ENCODE data around the gene GLP2R.

GLP2R gene

DNA sequence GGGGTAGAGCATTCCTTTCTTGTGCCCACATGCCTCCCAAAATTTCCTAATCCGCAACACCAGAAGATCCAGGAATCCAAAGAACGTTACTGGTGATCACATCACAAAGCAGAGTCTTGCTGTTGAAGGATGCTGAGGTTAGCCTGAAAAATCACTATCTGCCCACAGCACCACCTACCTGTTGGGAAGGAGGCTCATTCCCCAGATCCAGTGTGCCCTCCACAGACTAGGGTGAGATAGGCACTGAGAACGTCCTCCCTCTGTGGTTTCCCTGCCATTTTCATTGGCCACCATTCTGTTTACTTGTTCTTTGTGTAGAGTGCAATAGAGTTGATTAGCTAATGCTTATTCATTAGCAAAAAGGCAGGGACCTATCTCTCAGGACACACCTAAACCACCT lies 49.0 kb downstream of the GLP2R start:
- Histone ChIP-seq H3K27me3 (replicated peaks; ENCODE audit: control insufficient read depth, insufficient read depth, low read length, poor library complexity, severe bottlenecking) (no peaks in the 10 kb centered on the region), H3K4me1 (ENCODE audit: control insufficient read depth, insufficient read depth, low read length, poor library complexity, severe bottlenecking) (no peaks in the 10 kb centered on the region), H3K36me3 (ENCODE audit: control insufficient read depth, insufficient read depth, low read length) (no peaks in the 10 kb centered on the region), H3K27ac (ENCODE audit: insufficient read depth, low read length, poor library complexity, severe bottlenecking) (no peak overlapping the region), H3K9me3 (ENCODE audit: control insufficient read depth, low read length) (no peaks in the 10 kb centered on the region), H3K4me3 (ENCODE audit: insufficient read depth, low read depth, low read length, poor library complexity, severe bottlenecking) (no peak overlapping the region)
- DNase-seq: no peak

DNA sequence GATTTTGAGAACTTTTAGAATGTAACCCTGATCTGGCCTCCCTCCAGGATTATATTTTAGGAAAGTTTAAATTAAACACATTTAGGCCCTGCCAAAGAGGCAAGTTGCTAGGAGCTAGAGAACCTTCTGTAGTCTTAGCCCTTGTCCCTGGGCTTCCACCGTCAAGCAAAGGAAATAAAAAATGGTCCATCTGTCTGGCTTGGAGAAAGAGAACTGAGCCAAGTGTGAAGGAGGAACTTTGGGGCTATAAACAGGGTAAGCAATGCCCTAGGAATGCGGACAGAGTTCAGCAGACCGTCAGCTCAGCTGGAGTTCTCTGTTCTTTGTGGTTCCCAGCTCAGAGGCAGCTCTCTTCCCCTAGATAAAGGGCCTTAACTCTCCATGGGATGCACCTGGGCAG lies 49.7 kb downstream of the GLP2R start:
- Histone ChIP-seq H3K9me3 (ENCODE audit: control insufficient read depth, low read length) (no peaks in the 10 kb centered on the region), H3K4me3 (ENCODE audit: insufficient read depth, low read depth, low read length, poor library complexity, severe bottlenecking) (no peak overlapping the region), H3K4me1 (ENCODE audit: control insufficient read depth, insufficient read depth, low read length, poor library complexity, severe bottlenecking) (no peaks in the 10 kb centered on the region), H3K36me3 (ENCODE audit: control insufficient read depth, insufficient read depth, low read length) (no peaks in the 10 kb centered on the region), H3K27ac (ENCODE audit: insufficient read depth, low read length, poor library complexity, severe bottlenecking) (no peak overlapping the region), H3K27me3 (replicated peaks; ENCODE audit: control insufficient read depth, insufficient read depth, low read length, poor library complexity, severe bottlenecking) (no peaks in the 10 kb centered on the region)
- no peak for DNase-seq

DNA sequence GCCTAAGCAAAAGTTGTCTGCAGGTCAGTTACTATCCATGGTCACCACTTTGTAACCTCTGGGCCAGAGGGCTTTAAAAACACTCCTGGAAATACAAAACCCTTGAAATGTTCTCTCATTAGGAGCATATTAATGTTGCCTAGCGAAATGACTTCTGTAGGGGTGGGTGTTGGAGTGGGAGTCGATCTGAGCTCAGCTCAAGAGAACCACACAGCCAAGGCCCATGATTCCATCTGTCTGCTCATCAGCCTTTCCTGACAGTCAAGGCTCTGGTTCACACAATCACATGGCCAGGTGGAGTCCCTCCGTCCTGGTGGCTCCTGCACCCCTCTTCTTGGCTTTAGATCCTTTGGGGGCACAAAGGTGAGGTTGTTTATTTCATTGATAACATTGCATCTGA lies 52.6 kb downstream of the GLP2R start:
- H3K36me3 ChIP-seq (ENCODE audit: control insufficient read depth, insufficient read depth, low read length): no peaks in the 10 kb centered on the region
- H3K9me3 ChIP-seq (ENCODE audit: control insufficient read depth, low read length): no peaks in the 10 kb centered on the region
- no peak overlapping the region for H3K27ac ChIP-seq (ENCODE audit: insufficient read depth, low read length, poor library complexity, severe bottlenecking)
- H3K27me3 ChIP-seq (replicated peaks; ENCODE audit: control insufficient read depth, insufficient read depth, low read length, poor library complexity, severe bottlenecking): no peaks in the 10 kb centered on the region
- H3K4me3 ChIP-seq (ENCODE audit: insufficient read depth, low read depth, low read length, poor library complexity, severe bottlenecking): no peak overlapping the region
- H3K4me1 ChIP-seq (ENCODE audit: control insufficient read depth, insufficient read depth, low read length, poor library complexity, severe bottlenecking): no peaks in the 10 kb centered on the region
- no peak for DNase-seq

DNA sequence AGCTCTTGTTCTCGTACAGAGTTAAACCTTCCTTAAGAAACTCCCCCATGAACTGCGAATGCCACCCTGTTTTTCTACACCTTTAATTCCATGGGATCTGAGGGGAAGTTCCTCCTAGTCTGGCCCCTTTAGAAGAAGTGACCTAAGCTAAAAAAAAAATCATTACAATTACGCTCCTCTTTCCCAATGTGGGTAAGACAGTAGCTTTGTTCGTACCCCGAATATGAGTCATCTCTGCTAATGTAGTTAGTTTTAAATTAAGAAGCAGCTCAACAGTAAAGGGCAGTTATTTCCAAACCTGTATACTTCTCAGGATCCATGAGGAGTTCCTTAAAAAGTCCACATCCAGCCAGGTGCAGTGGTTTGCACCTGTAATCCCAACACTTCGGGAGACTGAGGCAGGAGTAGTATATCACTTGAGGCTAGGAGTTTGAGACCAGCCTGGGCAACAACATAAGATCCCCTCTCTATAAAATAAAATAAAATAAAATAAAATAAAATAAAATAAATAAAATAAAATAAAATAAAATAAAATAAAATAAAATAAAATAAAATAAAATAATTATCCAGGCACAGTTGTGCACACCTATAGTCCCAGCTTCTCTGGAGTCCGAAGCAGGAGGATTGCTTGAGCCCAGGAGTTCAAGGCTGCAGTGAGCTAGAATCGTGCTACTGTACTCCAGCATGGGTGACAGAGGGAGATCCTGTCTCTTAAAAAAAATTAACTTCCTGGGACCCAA lies 53.2 kb downstream of the GLP2R start:
- H3K27me3 ChIP-seq (replicated peaks; ENCODE audit: control insufficient read depth, insufficient read depth, low read length, poor library complexity, severe bottlenecking): no peaks in the 10 kb centered on the region
- H3K4me3 ChIP-seq (ENCODE audit: insufficient read depth, low read depth, low read length, poor library complexity, severe bottlenecking): no peak overlapping the region
- no peak for DNase-seq
- no peaks in the 10 kb centered on the region for H3K4me1 ChIP-seq (ENCODE audit: control insufficient read depth, insufficient read depth, low read length, poor library complexity, severe bottlenecking)
- no peaks in the 10 kb centered on the region for H3K9me3 ChIP-seq (ENCODE audit: control insufficient read depth, low read length)
- no peak overlapping the region for H3K27ac ChIP-seq (ENCODE audit: insufficient read depth, low read length, poor library complexity, severe bottlenecking)
- H3K36me3 ChIP-seq (ENCODE audit: control insufficient read depth, insufficient read depth, low read length): no peaks in the 10 kb centered on the region

DNA sequence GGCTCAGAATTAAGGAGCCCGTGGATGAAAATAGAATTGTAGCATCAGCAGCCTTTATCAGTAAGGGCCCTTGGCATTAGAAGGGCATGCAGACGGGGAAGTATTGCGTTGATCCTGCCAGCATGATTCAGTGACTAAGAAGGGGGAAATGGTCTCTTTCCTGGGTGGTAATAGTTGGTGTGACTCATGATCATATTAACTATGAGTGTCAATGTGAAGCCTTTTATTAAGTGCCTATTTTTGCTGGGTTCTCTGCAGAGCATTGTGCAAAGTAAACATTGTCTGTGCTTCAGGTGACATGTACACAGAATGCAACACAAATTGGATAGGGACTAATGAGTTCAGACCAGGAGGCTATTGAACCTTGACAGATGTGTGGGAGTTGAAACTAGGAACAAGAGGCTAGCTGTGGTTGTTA lies 54.9 kb downstream of the GLP2R start:
- H3K9me3 ChIP-seq (ENCODE audit: control insufficient read depth, low read length): no peaks in the 10 kb centered on the region
- H3K27me3 ChIP-seq (replicated peaks; ENCODE audit: control insufficient read depth, insufficient read depth, low read length, poor library complexity, severe bottlenecking): no peaks in the 10 kb centered on the region
- H3K36me3 ChIP-seq (ENCODE audit: control insufficient read depth, insufficient read depth, low read length): no peaks in the 10 kb centered on the region
- no peak for DNase-seq
- H3K27ac ChIP-seq (ENCODE audit: insufficient read depth, low read length, poor library complexity, severe bottlenecking): no peak overlapping the region
- no peaks in the 10 kb centered on the region for H3K4me1 ChIP-seq (ENCODE audit: control insufficient read depth, insufficient read depth, low read length, poor library complexity, severe bottlenecking)
- no peak overlapping the region for H3K4me3 ChIP-seq (ENCODE audit: insufficient read depth, low read depth, low read length, poor library complexity, severe bottlenecking)

DNA sequence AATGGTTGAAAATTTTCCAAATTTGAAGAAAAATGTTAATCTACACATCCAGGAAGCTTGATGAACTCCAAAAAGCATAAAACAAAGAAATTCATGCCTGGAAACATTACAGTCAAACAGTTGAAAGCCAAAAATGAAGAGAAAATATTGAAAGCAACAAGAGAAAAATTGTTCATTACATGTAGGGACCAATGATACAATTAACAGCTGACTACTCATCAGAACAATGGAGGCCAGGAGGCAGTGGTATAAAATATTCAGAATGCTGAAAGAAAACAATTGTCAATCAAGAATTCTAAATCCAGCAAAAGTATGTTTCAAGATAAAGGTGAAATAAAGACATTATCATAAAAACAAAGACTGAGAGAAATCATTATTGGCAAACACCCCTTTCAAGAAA lies 57.7 kb downstream of the GLP2R start:
- no peak overlapping the region for H3K27ac ChIP-seq (ENCODE audit: insufficient read depth, low read length, poor library complexity, severe bottlenecking)
- no peaks in the 10 kb centered on the region for H3K4me1 ChIP-seq (ENCODE audit: control insufficient read depth, insufficient read depth, low read length, poor library complexity, severe bottlenecking)
- no peaks in the 10 kb centered on the region for H3K27me3 ChIP-seq (replicated peaks; ENCODE audit: control insufficient read depth, insufficient read depth, low read length, poor library complexity, severe bottlenecking)
- no peaks in the 10 kb centered on the region for H3K36me3 ChIP-seq (ENCODE audit: control insufficient read depth, insufficient read depth, low read length)
- no peaks in the 10 kb centered on the region for H3K9me3 ChIP-seq (ENCODE audit: control insufficient read depth, low read length)
- H3K4me3 ChIP-seq (ENCODE audit: insufficient read depth, low read depth, low read length, poor library complexity, severe bottlenecking): no peak overlapping the region
- no peak for DNase-seq

DNA sequence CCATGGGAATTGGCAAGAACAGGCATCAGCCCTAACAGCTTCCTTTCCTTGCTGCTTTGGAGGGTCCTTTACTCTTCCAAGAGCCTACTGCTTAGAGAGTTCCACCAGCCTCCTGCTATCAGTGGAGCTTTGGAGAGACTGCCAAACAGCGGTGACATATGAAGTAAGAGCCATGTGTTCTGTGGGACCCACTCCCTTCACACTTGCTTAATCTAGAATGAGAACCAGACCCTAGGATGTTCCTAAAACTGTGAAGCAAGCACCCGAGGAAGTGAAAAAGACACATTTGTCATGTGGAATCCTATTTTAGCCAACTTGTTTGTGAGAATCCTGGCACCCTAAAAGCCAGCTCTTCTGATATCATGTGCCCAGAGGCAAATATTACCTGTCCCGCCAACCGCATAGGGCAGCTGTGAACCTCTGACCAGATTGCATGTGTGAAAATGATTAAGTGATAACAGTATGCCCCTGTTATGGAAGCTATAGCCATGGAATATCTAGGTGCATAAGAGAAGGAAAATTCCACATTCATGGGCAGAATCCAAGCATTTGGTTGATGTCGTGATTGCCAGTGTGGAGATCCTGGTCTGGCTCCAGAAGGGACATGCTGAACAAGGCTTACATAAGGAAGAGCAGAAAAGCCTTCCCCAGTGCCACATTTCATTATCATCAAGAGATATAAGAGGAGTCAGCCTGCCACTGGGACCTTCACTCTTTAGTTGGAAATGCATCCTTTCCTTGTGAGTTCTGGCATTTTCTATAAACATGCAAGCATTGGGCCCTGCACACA lies 60.6 kb downstream of the GLP2R start:
- Histone ChIP-seq H3K4me1 (ENCODE audit: control insufficient read depth, insufficient read depth, low read length, poor library complexity, severe bottlenecking) (no peaks in the 10 kb centered on the region), H3K36me3 (ENCODE audit: control insufficient read depth, insufficient read depth, low read length) (no peaks in the 10 kb centered on the region), H3K9me3 (ENCODE audit: control insufficient read depth, low read length) (no peaks in the 10 kb centered on the region), H3K27ac (ENCODE audit: insufficient read depth, low read length, poor library complexity, severe bottlenecking) (no peak overlapping the region), H3K27me3 (replicated peaks; ENCODE audit: control insufficient read depth, insufficient read depth, low read length, poor library complexity, severe bottlenecking) (no peaks in the 10 kb centered on the region), H3K4me3 (ENCODE audit: insufficient read depth, low read depth, low read length, poor library complexity, severe bottlenecking) (no peak overlapping the region)
- DNase-seq: no peak

DNA sequence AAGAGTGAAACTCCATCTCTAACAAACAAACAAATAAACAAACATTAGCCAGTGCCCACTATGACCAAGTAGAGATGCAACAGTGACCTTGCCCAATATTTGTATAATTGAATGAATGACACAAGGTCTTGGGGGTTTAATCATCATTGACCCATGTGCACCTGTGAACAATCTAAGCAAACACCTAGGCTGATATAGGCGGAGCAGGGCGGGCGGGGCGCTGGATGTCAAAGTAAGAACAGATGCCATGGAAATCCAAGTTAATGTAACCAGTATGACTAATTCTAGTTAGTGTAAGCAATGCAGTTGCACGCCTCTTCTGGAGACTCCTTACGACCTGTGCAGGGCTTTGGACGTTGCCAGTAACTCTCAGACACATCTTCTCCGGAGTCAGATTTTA lies 61.8 kb downstream of the GLP2R start:
- DNase-seq: no peak
- H3K27me3 ChIP-seq (replicated peaks; ENCODE audit: control insufficient read depth, insufficient read depth, low read length, poor library complexity, severe bottlenecking): no peaks in the 10 kb centered on the region
- no peaks in the 10 kb centered on the region for H3K9me3 ChIP-seq (ENCODE audit: control insufficient read depth, low read length)
- no peak overlapping the region for H3K27ac ChIP-seq (ENCODE audit: insufficient read depth, low read length, poor library complexity, severe bottlenecking)
- H3K4me1 ChIP-seq (ENCODE audit: control insufficient read depth, insufficient read depth, low read length, poor library complexity, severe bottlenecking): no peaks in the 10 kb centered on the region
- no peak overlapping the region for H3K4me3 ChIP-seq (ENCODE audit: insufficient read depth, low read depth, low read length, poor library complexity, severe bottlenecking)
- no peaks in the 10 kb centered on the region for H3K36me3 ChIP-seq (ENCODE audit: control insufficient read depth, insufficient read depth, low read length)

DNA sequence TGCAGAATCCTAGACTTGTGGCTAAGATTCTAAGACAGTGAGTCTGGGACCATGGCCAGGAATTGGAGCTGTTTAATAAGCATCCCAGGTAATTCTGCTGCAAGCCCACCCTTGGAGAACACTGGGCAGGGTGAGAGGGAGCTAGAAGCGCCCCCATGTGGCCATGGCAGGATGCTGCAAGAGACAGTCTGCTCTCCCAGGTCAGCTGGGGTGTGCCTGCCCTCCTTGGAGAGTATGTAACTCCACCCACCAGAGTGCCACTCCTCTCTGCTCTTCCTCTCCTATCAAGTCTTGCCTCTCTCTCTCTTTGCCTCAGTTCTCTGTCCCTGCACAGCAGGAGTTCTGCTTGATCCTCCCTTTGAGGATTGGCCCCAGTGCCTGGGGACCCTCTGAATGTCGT lies 64.4 kb downstream of the GLP2R start:
- no peaks in the 10 kb centered on the region for H3K4me1 ChIP-seq (ENCODE audit: control insufficient read depth, insufficient read depth, low read length, poor library complexity, severe bottlenecking)
- H3K27me3 ChIP-seq (replicated peaks; ENCODE audit: control insufficient read depth, insufficient read depth, low read length, poor library complexity, severe bottlenecking): no peaks in the 10 kb centered on the region
- DNase-seq: no peak
- H3K36me3 ChIP-seq (ENCODE audit: control insufficient read depth, insufficient read depth, low read length): no peaks in the 10 kb centered on the region
- H3K27ac ChIP-seq (ENCODE audit: insufficient read depth, low read length, poor library complexity, severe bottlenecking): no peak overlapping the region
- H3K4me3 ChIP-seq (ENCODE audit: insufficient read depth, low read depth, low read length, poor library complexity, severe bottlenecking): no peak overlapping the region
- no peaks in the 10 kb centered on the region for H3K9me3 ChIP-seq (ENCODE audit: control insufficient read depth, low read length)

DNA sequence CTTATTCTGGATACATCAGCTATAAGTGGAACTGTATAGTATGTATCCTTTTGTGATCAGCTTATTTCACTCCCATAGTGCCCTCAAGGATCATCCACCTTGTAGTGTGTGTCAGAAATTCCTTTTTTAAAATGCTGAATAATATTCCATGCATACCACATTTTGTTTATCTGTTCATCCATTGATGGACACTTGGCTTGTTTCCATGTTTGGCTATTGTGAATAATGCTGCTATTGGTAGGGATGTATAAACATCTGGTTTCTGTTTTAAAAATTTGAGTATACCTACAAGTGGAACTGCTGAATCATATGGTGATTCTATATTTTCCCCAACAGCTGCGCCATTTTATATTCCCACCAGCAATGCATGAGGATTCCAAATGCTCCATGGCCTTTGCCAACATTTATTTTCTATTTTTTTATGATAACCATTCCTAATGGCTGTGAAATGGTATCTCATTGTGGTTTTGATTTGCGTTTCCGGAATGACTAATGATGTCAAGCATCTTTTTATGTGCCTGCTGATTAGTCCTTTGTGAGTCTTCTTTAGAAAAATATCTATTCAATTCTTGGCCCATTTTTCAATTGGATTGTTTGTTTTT lies 67.8 kb downstream of the GLP2R start:
- H3K27ac ChIP-seq (ENCODE audit: insufficient read depth, low read length, poor library complexity, severe bottlenecking): no peak overlapping the region
- H3K36me3 ChIP-seq (ENCODE audit: control insufficient read depth, insufficient read depth, low read length): no peaks in the 10 kb centered on the region
- H3K27me3 ChIP-seq (replicated peaks; ENCODE audit: control insufficient read depth, insufficient read depth, low read length, poor library complexity, severe bottlenecking): no peaks in the 10 kb centered on the region
- H3K9me3 ChIP-seq (ENCODE audit: control insufficient read depth, low read length): no peaks in the 10 kb centered on the region
- H3K4me3 ChIP-seq (ENCODE audit: insufficient read depth, low read depth, low read length, poor library complexity, severe bottlenecking): no peak overlapping the region
- no peaks in the 10 kb centered on the region for H3K4me1 ChIP-seq (ENCODE audit: control insufficient read depth, insufficient read depth, low read length, poor library complexity, severe bottlenecking)
- no peak for DNase-seq
